ENCODE data around the gene DNAJB6. TPM values are rescaled to one million over a fixed set of nuclear protein-coding genes. Genes with fewer than 3 reads are reported as not detected.
A peak's percentile ranks its signal among the peaks of the same experiment; 100 is the strongest.
"Not testable (repeated sequence)": the region's sequence is repeated elsewhere in the genome, so short reads cannot be mapped to it uniquely, and the experiment has no call there.

The DNAJB6 gene
- total RNA-seq, 1 experiment from 2014 or later, result 101 TPM

GRCh38 chr7:157320608-157320980 lies 16.2 kb upstream of the DNAJB6 start:
- DNase-seq (ENCODE audit: extremely low read depth, low read depth), result no peak

GRCh38 chr7:157323401-157323800 lies 13.4 kb upstream of the DNAJB6 start:
- DNase-seq (ENCODE audit: extremely low read depth, low read depth), result no peak

- no peak for DNase-seq (ENCODE audit: extremely low read depth, low read depth)
These were observed 7.4 kb upstream of the DNAJB6 start for GRCh38 chr7:157329447-157329846.

GRCh38 chr7:157330567-157330966 lies 6.2 kb upstream of the DNAJB6 start:
- DNase-seq (ENCODE audit: extremely low read depth, low read depth), result not testable (repeated sequence)

GRCh38 chr7:157331049-157331448 lies 5.8 kb upstream of the DNAJB6 start:
- DNase-seq (ENCODE audit: extremely low read depth, low read depth), result not testable (repeated sequence)

- DNase-seq (ENCODE audit: extremely low read depth, low read depth), result no peak
These were observed 1.6 kb upstream of the DNAJB6 start for GRCh38 chr7:157335236-157335635.

GRCh38 chr7:157335991-157336382 lies 817 bp upstream of the DNAJB6 start:
- DNase-seq (ENCODE audit: extremely low read depth, low read depth), result no peak

GRCh38 chr7:157337316-157338149 lies 729 bp downstream of the DNAJB6 start:
- DNase-seq (ENCODE audit: extremely low read depth, low read depth), result peak; percentile 30

GRCh38 chr7:157339777-157340677 lies 3.2 kb downstream of the DNAJB6 start:
- peak; percentile 74 for DNase-seq (ENCODE audit: extremely low read depth, low read depth)

- no peak for DNase-seq (ENCODE audit: extremely low read depth, low read depth)
These were observed 10.6 kb downstream of the DNAJB6 start for GRCh38 chr7:157347217-157347904.

- no peak for DNase-seq (ENCODE audit: extremely low read depth, low read depth)
These were observed 11.7 kb downstream of the DNAJB6 start for GRCh38 chr7:157348548-157348947.

GRCh38 chr7:157352516-157352915 lies 15.7 kb downstream of the DNAJB6 start:
- no peak for DNase-seq (ENCODE audit: extremely low read depth, low read depth)

- DNase-seq (ENCODE audit: extremely low read depth, low read depth), result no peak
These were observed 19.1 kb downstream of the DNAJB6 start for GRCh38 chr7:157355784-157356511.

- no peak for DNase-seq (ENCODE audit: extremely low read depth, low read depth)
These were observed 20.6 kb downstream of the DNAJB6 start for GRCh38 chr7:157357129-157358040.

GRCh38 chr7:157358041-157358752 lies 21.4 kb downstream of the DNAJB6 start:
- no peak for DNase-seq (ENCODE audit: extremely low read depth, low read depth)

GRCh38 chr7:157358753-157359096 lies 21.9 kb downstream of the DNAJB6 start:
- DNase-seq (ENCODE audit: extremely low read depth, low read depth), result no peak

- DNase-seq (ENCODE audit: extremely low read depth, low read depth), result no peak
These were observed 22.8 kb downstream of the DNAJB6 start for GRCh38 chr7:157359581-157359980.

- no peak for DNase-seq (ENCODE audit: extremely low read depth, low read depth)
These were observed 23.8 kb downstream of the DNAJB6 start for GRCh38 chr7:157360483-157361025.

All from NCI-H460 (cell line).